ENCODE measurements around the gene DHX16. TPM values are rescaled to one million over a fixed set of nuclear protein-coding genes. Genes with fewer than 3 reads are reported as not detected.

The DHX16 gene
- total RNA-seq, 1 donor from 2014 or later, result 17.6 TPM

GRCh38 chr6:30686908-30687658 lies 14.3 kb upstream of the DHX16 start:
- H3K9me3 ChIP-seq (ENCODE audit: low read depth), result no peaks in the 10 kb centered on the region
- H3F3A ChIP-seq (ENCODE audit: low read depth), result peaks cover 40% of the 10 kb centered on the region
- peak; percentile 88 for DNase-seq (ENCODE audit: low spot score)
- peak overlapping the region; percentile 95 for H3K27ac Mint-ChIP-seq
- H2AFZ ChIP-seq (replicated peaks), result peak overlapping the region; percentile 35
- no peaks in the 10 kb centered on the region for H3K36me3 ChIP-seq
- no peak for TF ChIP-seq CTCF (IDR thresholded peaks at IDR 0.05)
- TF ChIP-seq EZH2phosphoT487 (IDR thresholded peaks at IDR 0.05), result no peak
- no peak for TF ChIP-seq EZH2 (IDR thresholded peaks at IDR 0.05)
- peaks cover 6% of the 10 kb centered on the region for H3K36me3 Mint-ChIP-seq
- H3K4me2 ChIP-seq, result peak overlapping the region; percentile 97
- peaks cover 71% of the 10 kb centered on the region for H3K79me2 ChIP-seq (ENCODE audit: low read depth)
- peaks cover 64% of the 10 kb centered on the region for H3K4me1 ChIP-seq
- peaks cover 27% of the 10 kb centered on the region for H4K20me1 ChIP-seq (ENCODE audit: low read depth)
- peaks cover 80% of the 10 kb centered on the region for H3K4me1 Mint-ChIP-seq
- H3K27me3 ChIP-seq, result no peaks in the 10 kb centered on the region
- peak overlapping the region; percentile 82 for H3K27ac ChIP-seq
- H3K27me3 Mint-ChIP-seq (ENCODE audit: insufficient read depth, low read depth), result peaks cover 6% of the 10 kb centered on the region
- no peaks in the 10 kb centered on the region for H3K9me3 Mint-ChIP-seq
- H3K9ac ChIP-seq, result peak overlapping the region; percentile 5
- H3K4me3 Mint-ChIP-seq, result peak overlapping the region; percentile 95
- peak overlapping the region; percentile 90 for H3K4me3 ChIP-seq

- Histone ChIP-seq H3K4me1 (peaks cover 65% of the 10 kb centered on the region), H3K36me3 (no peaks in the 10 kb centered on the region), H4K20me1 (ENCODE audit: low read depth) (peaks cover 35% of the 10 kb centered on the region), H3K79me2 (ENCODE audit: low read depth) (peaks cover 80% of the 10 kb centered on the region), H3K27me3 (no peaks in the 10 kb centered on the region), H3F3A (ENCODE audit: low read depth) (peaks cover 34% of the 10 kb centered on the region), H3K4me3 (peak within 1 kb of the TSS; percentile 90), H2AFZ (replicated peaks) (peak within 1 kb of the TSS; percentile 35), H3K9ac (peak within 1 kb of the TSS; percentile 8), H3K4me2 (peak within 1 kb of the TSS; percentile 97), H3K9me3 (ENCODE audit: low read depth) (no peaks in the 10 kb centered on the region), H3K27ac (peak within 1 kb of the TSS; percentile 82)
- peak within 1 kb of the TSS; percentile 95 for H3K4me3 Mint-ChIP-seq
- no peak for TF ChIP-seq CTCF (IDR thresholded peaks at IDR 0.05)
- TF ChIP-seq EZH2 (IDR thresholded peaks at IDR 0.05), result no peak
- TF ChIP-seq EZH2phosphoT487 (IDR thresholded peaks at IDR 0.05), result no peak
- peaks cover 81% of the 10 kb centered on the region for H3K4me1 Mint-ChIP-seq
- peak; percentile 75 for DNase-seq (ENCODE audit: low spot score)
- peaks cover 7% of the 10 kb centered on the region for H3K27me3 Mint-ChIP-seq (ENCODE audit: insufficient read depth, low read depth)
- H3K36me3 Mint-ChIP-seq, result peaks cover 6% of the 10 kb centered on the region
- peak within 1 kb of the TSS; percentile 95 for H3K27ac Mint-ChIP-seq
- no peaks in the 10 kb centered on the region for H3K9me3 Mint-ChIP-seq
Observed at GRCh38 chr6:30686009-30686907, 13.5 kb upstream of the DHX16 start, which contains the start of gene PPP1R18. Gene PPP1R18 (minus strand): TSS chr6:30686645. CDS start chr6:30686018, 627 bp downstream.

- H2AFZ ChIP-seq (replicated peaks), result no peak overlapping the region
- no peak overlapping the region for H3K27ac ChIP-seq
- peak overlapping the region; percentile 93 for H3K27ac Mint-ChIP-seq
- H3K9me3 Mint-ChIP-seq, result no peaks in the 10 kb centered on the region
- peaks cover 65% of the 10 kb centered on the region for H3K4me1 ChIP-seq
- no peak for DNase-seq (ENCODE audit: low spot score)
- no peaks in the 10 kb centered on the region for H3K36me3 ChIP-seq
- peak overlapping the region; percentile 95 for H3K4me3 Mint-ChIP-seq
- peaks cover 80% of the 10 kb centered on the region for H3K4me1 Mint-ChIP-seq
- peaks cover 9% of the 10 kb centered on the region for H3K36me3 Mint-ChIP-seq
- TF ChIP-seq CTCF (IDR thresholded peaks at IDR 0.05), result no peak
- TF ChIP-seq EZH2phosphoT487 (IDR thresholded peaks at IDR 0.05), result no peak
- TF ChIP-seq EZH2 (IDR thresholded peaks at IDR 0.05), result no peak
- peak overlapping the region; percentile 90 for H3K4me3 ChIP-seq
- H3K79me2 ChIP-seq (ENCODE audit: low read depth), result peaks cover 85% of the 10 kb centered on the region
- no peaks in the 10 kb centered on the region for H3K27me3 ChIP-seq
- peak overlapping the region; percentile 8 for H3K9ac ChIP-seq
- peaks cover 44% of the 10 kb centered on the region for H4K20me1 ChIP-seq (ENCODE audit: low read depth)
- H3K9me3 ChIP-seq (ENCODE audit: low read depth), result no peaks in the 10 kb centered on the region
- peaks cover 10% of the 10 kb centered on the region for H3K27me3 Mint-ChIP-seq (ENCODE audit: insufficient read depth, low read depth)
- H3F3A ChIP-seq (ENCODE audit: low read depth), result peaks cover 30% of the 10 kb centered on the region
- peak overlapping the region; percentile 97 for H3K4me2 ChIP-seq
Observed at GRCh38 chr6:30685157-30686008, 12.6 kb upstream of the DHX16 start.

All from neural progenitor cell (in vitro differentiated cells).